NCI-H226 (cell line): ENCODE measurements around the gene HLF.
A peak's percentile ranks its signal among the peaks of the same experiment; 100 is the strongest.

Source experiments
- DNase-seq: peaks from one replicate; pipeline ENCODE4 v3.0.0-alpha.2; 2015

The HLF gene

GRCh38 chr17:55259684-55260111 is 5.1 kb upstream of the HLF start:
- no peak for DNase-seq

- DNase-seq = no peak
These were observed 3.4 kb upstream of the HLF start for GRCh38 chr17:55261311-55261710.

GRCh38 chr17:55263569-55264277 is 1.0 kb upstream of the HLF start:
- no peak for DNase-seq

GRCh38 chr17:55264278-55264644 is 499 bp upstream of the HLF start:
- no peak for DNase-seq

GRCh38 chr17:55265311-55266021 is 706 bp downstream of the HLF start:
- no peak for DNase-seq

- DNase-seq = no peak
These were observed 1.5 kb downstream of the HLF start for GRCh38 chr17:55266051-55266957.

GRCh38 chr17:55266958-55267688 is 2.4 kb downstream of the HLF start:
- no peak for DNase-seq

GRCh38 chr17:55267777-55268648 is 3.3 kb downstream of the HLF start:
- DNase-seq = no peak

- no peak for DNase-seq
These were observed 4.1 kb downstream of the HLF start for GRCh38 chr17:55268649-55269480.

GRCh38 chr17:55269894-55270293 is 5.1 kb downstream of the HLF start:
- no peak for DNase-seq

GRCh38 chr17:55271223-55271571 is 6.4 kb downstream of the HLF start:
- no peak for DNase-seq

GRCh38 chr17:55271958-55272710 is 7.4 kb downstream of the HLF start:
- DNase-seq = no peak

GRCh38 chr17:55272711-55273578 is 8.2 kb downstream of the HLF start:
- no peak for DNase-seq

GRCh38 chr17:55273579-55274354 is 9.0 kb downstream of the HLF start:
- DNase-seq = peak; percentile 18

- no peak for DNase-seq
These were observed 9.8 kb downstream of the HLF start for GRCh38 chr17:55274355-55275255.

- DNase-seq = peak; percentile 88
These were observed 11.4 kb downstream of the HLF start for GRCh38 chr17:55275894-55276804.
